HG03039 (cell line): ENCODE data around the gene LMBR1L.
"Not testable (repeated sequence)": the region's sequence is repeated elsewhere in the genome, so short reads cannot be mapped to it uniquely, and the experiment has no call there.

ENCODE experiments used
- ATAC-seq: cut with Tn5 transposase; IDR thresholded peaks from one replicate; pipeline ENCODE4 v1.9.1; 2021; ENCODE audit warnings: mild to moderate bottlenecking, moderate library complexity; ENCODE audit not compliant: unreplicated experiment

Gene LMBR1L

DNA sequence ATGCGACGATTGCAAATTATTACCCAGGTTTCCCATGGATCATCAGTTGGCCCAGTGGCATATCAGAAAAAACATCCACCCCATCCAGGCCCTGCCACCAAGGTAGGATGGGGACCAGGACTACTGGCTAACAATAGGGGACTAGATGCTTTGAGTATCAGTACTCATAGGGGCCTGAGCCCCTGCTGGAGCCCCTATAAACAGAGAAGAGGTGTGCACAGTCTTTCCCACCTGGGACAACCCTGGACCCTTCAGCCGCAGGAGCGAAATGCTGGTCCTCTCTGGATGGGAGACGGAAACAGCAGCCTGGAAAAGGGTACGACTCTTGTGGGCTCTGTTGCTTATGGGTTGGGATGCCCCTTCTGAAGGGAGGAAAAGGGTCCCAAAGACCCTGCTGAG is 21.7 kb downstream of the LMBR1L start:
- ATAC-seq: no peak

- ATAC-seq: peak; percentile 69
Measured at GRCh38 chr12:49088150-49088931, 22.3 kb downstream of the LMBR1L start.

- no peak for ATAC-seq
Measured at GRCh38 chr12:49086116-49086515, 24.5 kb downstream of the LMBR1L start.

GRCh38 chr12:49084438-49084837 is 26.2 kb downstream of the LMBR1L start:
- no peak for ATAC-seq

DNA sequence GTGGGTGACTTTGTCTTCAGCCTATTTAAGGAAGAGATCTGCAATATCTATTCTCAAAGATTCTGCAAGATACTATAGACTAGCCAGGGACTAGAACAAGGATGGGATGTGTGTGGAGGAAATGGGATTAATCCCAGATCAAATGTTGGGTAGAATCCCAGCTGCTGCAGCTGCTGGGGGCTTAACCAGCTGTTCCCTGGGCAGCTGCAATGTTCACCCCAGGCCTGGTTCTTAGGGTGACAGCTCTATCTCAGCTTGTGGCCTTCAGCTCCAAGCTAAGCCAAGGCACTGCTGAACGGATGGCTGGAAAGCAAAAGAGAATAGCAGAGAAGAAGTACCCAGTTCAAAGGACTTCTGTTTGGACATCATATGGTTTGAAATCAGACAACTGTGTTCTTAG is 30.9 kb downstream of the LMBR1L start:
- ATAC-seq: no peak

- no peak for ATAC-seq
Measured at GRCh38 chr12:49070971-49071370, 39.7 kb downstream of the LMBR1L start.

DNA sequence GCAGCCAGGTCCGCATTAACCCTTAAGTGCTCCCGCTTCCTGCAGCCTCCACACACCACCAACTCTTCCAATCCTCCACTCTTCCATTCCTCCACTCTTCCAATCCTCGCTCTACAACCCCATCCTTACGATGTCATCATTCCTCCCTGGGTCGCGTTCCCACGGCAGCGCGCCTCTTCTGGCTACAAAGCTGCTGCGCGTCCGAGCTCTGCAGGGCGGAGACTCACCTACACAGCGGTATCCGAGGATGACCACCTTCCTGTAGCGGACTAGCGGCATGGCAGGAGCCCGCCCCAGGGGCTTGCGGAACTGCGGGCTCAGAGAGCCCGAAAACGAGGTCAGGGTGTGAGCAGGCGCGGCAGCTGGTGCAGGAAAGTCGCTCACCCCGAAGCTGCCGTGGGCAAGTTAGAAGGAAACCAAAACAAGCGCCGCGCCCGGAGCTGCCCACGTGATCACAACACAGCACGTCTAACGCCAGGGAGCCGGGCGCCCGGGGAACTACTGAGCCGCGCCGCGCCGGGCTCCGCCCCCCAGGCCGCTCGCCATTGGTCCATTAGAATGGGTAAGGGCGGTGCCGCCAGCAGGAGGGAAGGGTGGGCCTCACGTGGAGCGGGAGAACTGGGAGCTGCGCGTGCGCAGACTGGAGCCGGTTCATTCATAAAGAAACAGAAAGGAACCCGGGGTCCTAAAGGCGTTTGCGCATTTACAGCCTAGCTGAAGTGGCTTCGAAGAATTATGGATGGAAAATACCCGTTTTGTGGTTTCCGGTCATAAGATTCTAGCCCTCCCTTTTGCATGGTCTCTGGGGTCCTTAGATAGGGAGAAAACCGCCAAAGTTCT is 40.9 kb downstream of the LMBR1L start, which contains the start of gene RHEBL1:
RHEBL1 (minus strand) TSS at position 473 of the 840 bp plus-strand sequence; CDS start at position 279, 194 bp downstream.
- ATAC-seq: peak; percentile 97

GRCh38 chr12:49068879-49069506 is 41.7 kb downstream of the LMBR1L start:
- ATAC-seq: no peak

- ATAC-seq: no peak
Measured at GRCh38 chr12:49066120-49066519, 44.5 kb downstream of the LMBR1L start.

GRCh38 chr12:49064767-49065152 is 45.9 kb downstream of the LMBR1L start:
- ATAC-seq: no peak

DNA sequence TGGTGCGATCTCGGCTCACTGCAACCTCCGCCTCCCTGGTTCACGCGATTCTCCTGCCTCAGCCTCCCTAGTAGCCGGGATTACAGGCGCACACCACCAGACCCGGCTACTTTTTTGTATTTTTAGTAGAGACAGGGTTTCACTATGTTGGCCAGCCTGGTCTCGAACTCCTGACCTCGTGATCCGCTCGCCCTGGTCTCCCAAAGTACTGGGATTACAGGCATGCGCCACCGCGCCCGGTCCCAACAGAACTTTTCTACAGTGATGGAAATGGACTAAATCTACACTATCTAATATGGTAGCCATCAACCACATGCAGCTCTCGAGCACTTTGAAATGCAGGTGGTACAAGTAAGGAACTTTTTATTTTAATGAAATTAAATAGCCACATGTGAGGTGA is 48.7 kb downstream of the LMBR1L start:
- ATAC-seq: not testable (repeated sequence)

DNA sequence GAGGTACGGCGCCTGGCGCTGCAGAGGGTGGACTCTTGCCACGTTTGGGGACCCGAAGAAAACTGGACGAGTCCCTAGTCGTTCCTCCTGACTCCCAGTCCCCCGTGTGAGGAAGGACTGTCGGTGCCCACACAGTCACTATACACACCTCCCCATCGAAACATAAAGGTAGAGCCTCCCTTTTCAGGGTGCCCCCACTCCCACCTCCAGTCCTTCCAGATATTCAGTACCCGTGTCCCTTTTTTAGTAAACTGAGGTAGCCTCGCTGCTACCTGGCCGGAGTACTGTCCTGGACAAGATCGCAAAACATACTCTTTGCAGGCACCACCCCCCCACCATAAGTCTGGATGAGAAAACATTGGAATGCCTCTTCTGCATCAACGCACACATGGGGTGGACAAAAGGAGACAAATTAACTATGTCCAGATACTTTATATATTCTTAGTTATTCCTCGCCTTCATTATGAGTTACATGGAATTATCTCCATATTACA is 49.4 kb downstream of the LMBR1L start:
- ATAC-seq: no peak

GRCh38 chr12:49060237-49061156 is 50.1 kb downstream of the LMBR1L start, which contains the start of gene KMT2D:
Gene KMT2D, minus strand, starts transcription at chr12:49060794. Its CDS starts 5,470 bp downstream, at chr12:49055324.
- no peak for ATAC-seq

- no peak for ATAC-seq
Measured at GRCh38 chr12:49059299-49060171, 51.1 kb downstream of the LMBR1L start.

GRCh38 chr12:49059045-49059298 is 51.7 kb downstream of the LMBR1L start:
- ATAC-seq: no peak

DNA sequence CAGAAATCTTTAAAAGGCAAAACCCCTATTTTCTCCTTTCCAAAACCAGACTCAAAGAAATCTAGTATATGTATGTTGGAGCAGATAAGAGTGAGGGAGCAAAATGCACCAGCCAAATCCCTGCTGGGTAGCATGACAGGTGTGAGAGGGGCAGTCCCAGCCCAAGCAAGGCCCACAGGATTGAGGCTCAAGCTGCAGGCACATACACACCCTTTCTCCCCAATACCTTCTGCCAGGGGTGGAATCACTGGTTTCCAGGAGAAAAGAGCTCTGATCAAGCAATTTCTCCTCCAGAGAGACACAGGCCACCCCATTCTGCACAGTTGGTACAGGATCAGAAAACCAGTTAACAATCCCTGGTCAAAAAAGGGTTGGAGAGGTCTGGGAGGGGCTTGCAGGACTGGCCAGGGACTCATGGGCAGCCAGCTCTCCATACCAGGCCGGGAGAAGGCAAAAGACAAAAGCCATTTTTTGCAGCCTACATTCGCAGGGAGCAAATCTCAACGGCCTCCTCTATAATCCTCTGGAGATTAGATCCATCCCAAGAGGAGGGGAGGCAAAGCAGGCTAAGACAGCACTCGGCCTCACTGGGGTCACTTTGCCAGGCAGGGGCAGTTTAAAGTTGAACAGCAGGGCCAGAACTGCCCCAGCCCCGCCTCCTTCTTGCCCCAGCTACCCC is 52.1 kb downstream of the LMBR1L start:
- ATAC-seq: no peak

- no peak for ATAC-seq
Measured at GRCh38 chr12:49057888-49058287, 52.8 kb downstream of the LMBR1L start.

- peak; percentile 58 for ATAC-seq
Measured at GRCh38 chr12:49055978-49056754, 54.5 kb downstream of the LMBR1L start.
